T-cell (primary cell): ENCODE data around the gene MOK. TPM values are rescaled to one million over a fixed set of nuclear protein-coding genes. Genes with fewer than 3 reads are reported as not detected.

Experiments used
- total RNA-seq, 35 experiments: library from RNA in 6 of 35; stranded (reverse) in 6 of 35; fragments of 120-200 nt in 1 of 35; gene quantifications; one replicate each; pipeline versions ENCODE4 v1.2.1 to v1.2.4 and lab custom pipeline; 2013 to 2026

MOK gene
- total RNA-seq, 5 donors from 2014 or later (not counting 1 experiment from before 2014, with no cell fraction given) = 0.77 to 4.1 (median 1.9) TPM

Other genes with a start within 250 kb of the MOK start
- gene HSP90AA1, start 218.1 kb downstream of the MOK start, total RNA-seq = 100 to 1,000 TPM; 230 to 471 (median 263) TPM
- gene WDR20, start 165.3 kb downstream of the MOK start, total RNA-seq = 10 to 100 TPM; 38.9 to 53.1 (median 49.5) TPM
- 10 to 100 TPM; 17.9 to 24.6 (median 19.9) TPM for gene ZNF839, start 14.6 kb upstream of the MOK start, total RNA-seq
- gene CINP, start 57.7 kb upstream of the MOK start, total RNA-seq = 10 to 100 TPM; 12.9 to 29.9 (median 25.8) TPM
- 10 to 100 TPM in 3 of 5 donors, 1 to 10 TPM in 2; 8.6 to 16.5 (median 10.8) TPM for gene TECPR2, start 57.8 kb upstream of the MOK start, total RNA-seq
- gene ANKRD9, start 204.6 kb upstream of the MOK start, total RNA-seq = 1 to 10 TPM; 1.9 to 3.2 (median 2.4) TPM